GM12878 (cell line): ENCODE data around the gene OSBPL10. TPM values are rescaled to one million over a fixed set of nuclear protein-coding genes. Genes with fewer than 3 reads are reported as not detected.

Source experiments
- ATAC-seq: fragments of 200-7000 bp; cut with Tn5 transposase; 3 replicates; pipeline ENCODE4 v1.9.1; 2020; ENCODE audit warnings: mild to moderate bottlenecking, moderate library complexity
- BruUV-seq: library from RNA; stranded (reverse); fragments of 400-500 nt; replicated peaks from 2 replicates; lab custom pipeline; 2021; lab: Mats Ljungman, UMichigan
- CTCF ChIA-PET: fragments of 300-600 bp; sonication (Branson Sonifier 250); formaldehyde crosslinking; extraction: SDS; loops from one replicate; lab custom pipeline; 2021; ENCODE audit warnings: inconsistent platforms; lab: Yijun Ruan, JAX
- POLR2A ChIA-PET: fragments of 350-600 bp; formaldehyde crosslinking; extraction: SDS; loops from one replicate; lab custom pipeline; 2021; ENCODE audit warnings: inconsistent platforms; lab: Charles Lee
- RAD21 ChIA-PET: fragments of 300-600 bp; sonication (Branson Sonifier 250); formaldehyde crosslinking; loops from one replicate; lab custom pipeline; 2023; ENCODE audit warnings: antibody characterized with exemption; ENCODE audit not compliant: unreplicated experiment; lab: Charles Lee
- SMC1A ChIA-PET: fragments of 300-600 bp; sonication (Branson Sonifier 250); formaldehyde crosslinking; loops from one replicate; lab custom pipeline; 2023; ENCODE audit not compliant: unreplicated experiment, uncharacterized antibody; lab: Charles Lee
- DNase-seq: peaks from one replicate; pipeline ENCODE4 v3.0.0-alpha.2; 2011; ENCODE audit warnings: low read depth, low spot score
- FAIRE-seq: peaks from 3 replicates; lab custom pipeline; 2011; peaks lifted over from hg19 to GRCh38; lab: Jason Lieb, UNC
- H2AFZ ChIP-seq: 2 replicates; pipeline ENCODE4 v1.6.0; 2011; ENCODE audit warnings: low read depth, low read length, control low read depth; ENCODE audit not compliant: control insufficient read depth
- H3K27ac ChIP-seq: 2 replicates; pipeline ENCODE4 v1.5.1; 2011; ENCODE audit warnings: control low read depth; ENCODE audit not compliant: control insufficient read depth, insufficient read depth
- H3K27me3 ChIP-seq, 2 experiments: replicated peaks in 1 of 2; 2 replicates each; pipeline versions ENCODE4 v1.6.0 to v1.6.1; 2011; ENCODE audit warnings: low read length in 1 of 2; ENCODE audit not compliant: control insufficient read depth in 2 of 2, insufficient read depth in 2 of 2
- H3K36me3 ChIP-seq, 2 experiments: 2 replicates each; pipeline ENCODE4 v1.5.1; 2011; ENCODE audit warnings: low read length in 1 of 2; ENCODE audit not compliant: control insufficient read depth in 2 of 2, insufficient read depth in 2 of 2
- H3K4me1 ChIP-seq: 2 replicates; pipeline ENCODE4 v1.6.1; 2011; ENCODE audit warnings: mild to moderate bottlenecking, low read length, moderate library complexity, mixed read lengths; ENCODE audit not compliant: control insufficient read depth, insufficient read depth
- H3K4me2 ChIP-seq: 2 replicates; pipeline ENCODE4 v1.6.0; 2011; ENCODE audit warnings: control low read depth; ENCODE audit not compliant: control insufficient read depth, insufficient read depth
- H3K4me3 ChIP-seq: fragments of 200-600 bp; sonication (generic); 2 replicates; pipeline ENCODE4 v1.5.1; 2016
- H3K79me2 ChIP-seq: 2 replicates; pipeline ENCODE4 v1.6.0; 2011; ENCODE audit warnings: low read length; ENCODE audit not compliant: control insufficient read depth, insufficient read depth
- H3K9ac ChIP-seq: 2 replicates; pipeline ENCODE4 v1.8.0; 2011; ENCODE audit warnings: low read length, control low read depth, mixed read lengths; ENCODE audit not compliant: control insufficient read depth, insufficient read depth
- H3K9me3 ChIP-seq: replicated peaks from 3 replicates; pipeline ENCODE4 v1.5.1; 2011; ENCODE audit warnings: mild to moderate bottlenecking, low read length; ENCODE audit not compliant: control insufficient read depth, insufficient read depth
- H4K20me1 ChIP-seq: 2 replicates; pipeline ENCODE4 v1.6.0; 2011; ENCODE audit not compliant: control insufficient read depth, insufficient read depth
- CREM ChIP-seq: IDR thresholded peaks from 2 replicates; pipeline ENCODE4 v1.6.1; 2014; ENCODE audit warnings: antibody characterized with exemption, low read depth
- JUNB ChIP-seq: IDR thresholded peaks from 2 replicates; pipeline ENCODE4 v1.6.1; 2016; ENCODE audit warnings: antibody characterized with exemption, mild to moderate bottlenecking
- MTA2 ChIP-seq: fragments of 450-650 bp; IDR thresholded peaks from 2 replicates; pipeline ENCODE4 v1.6.1; 2016; ENCODE audit warnings: low read depth, mild to moderate bottlenecking, moderate library complexity
- NFIC ChIP-seq: IDR thresholded peaks from 2 replicates; pipeline ENCODE4 v1.6.1; 2012; ENCODE audit warnings: low read depth, mild to moderate bottlenecking, inconsistent platforms, low read length, moderate library complexity
- RUNX3 ChIP-seq: IDR thresholded peaks from 2 replicates; pipeline ENCODE4 v1.6.1; 2012; ENCODE audit warnings: low read length, inconsistent platforms
- SP1 ChIP-seq: IDR thresholded peaks from one replicate; pipeline ENCODE4 v1.6.1; 2011; ENCODE audit warnings: low read depth, low read length
- SRF ChIP-seq, 2 experiments: IDR thresholded peaks; 2 replicates each; pipeline ENCODE4 v1.6.1; 2011; ENCODE audit warnings: low read depth in 2 of 2, low read length in 2 of 2, mild to moderate bottlenecking in 1 of 2, moderate library complexity in 1 of 2
- TARDBP ChIP-seq: IDR thresholded peaks from 2 replicates; pipeline ENCODE4 v1.6.1; 2016; ENCODE audit warnings: borderline replicate concordance
- YBX1 ChIP-seq: fragments of 450-650 bp; IDR thresholded peaks from 2 replicates; pipeline ENCODE4 v1.6.1; 2016; ENCODE audit warnings: antibody characterized with exemption
- ZBED1 ChIP-seq: IDR thresholded peaks from 2 replicates; pipeline ENCODE4 v1.6.1; 2016; ENCODE audit warnings: borderline replicate concordance
- WGBS: methylation state at CpG from one replicate; pipeline ENCODE4 v1.1.6; 2016; ENCODE audit warnings: low lambda C conversion rate; ENCODE audit not compliant: insufficient replicate concordance, insufficient coverage; ENCODE audit errors: missing lambda C conversion rate; 5-methylcytosine and 5-hydroxymethylcytosine counted together
- in situ Hi-C: fragments of 300-500 bp; cut with MboI; formaldehyde crosslinking; loops from 9 replicates; pipeline ENCODE4 v1.14.3; 2018; ENCODE audit warnings: mixed read lengths
- intact Hi-C: fragments of 100-400 bp; cut with micrococcal nuclease; formaldehyde crosslinking; loops from one replicate; pipeline ENCODE4 v1.14.2; 2022; ENCODE audit not compliant: unreplicated experiment
- polyA plus RNA-seq, 11 experiments: library from polyadenylated mRNA; depleted of rRNA in 4 of 11; unstranded in 6 of 11; stranded (reverse) in 5 of 11; fragments of >200 nt; fragmentation: Nextera tagmentation in 4 of 11; fragmentation: Illumina TruSeq in 1 of 11; extraction: Ambion mirVana in 4 of 11; extraction: Trizol in 1 of 11; gene quantifications; 1 replicate in 1 of 11; 2 replicates in 10 of 11; pipeline versions ENCODE4 v1.2.1 to v1.2.3, GENCODE V29; 2011 to 2016; ENCODE audit warnings: inconsistent platforms in 2 of 11, missing spikeins in 2 of 11, low read depth in 1 of 11
- total RNA-seq, 4 experiments: library from RNA; depleted of rRNA in 3 of 4; stranded (reverse); fragments of >200 nt in 3 of 4; fragmentation: Illumina TruSeq in 1 of 4; extraction: Trizol in 1 of 4; gene quantifications; 2 replicates each; pipeline versions ENCODE4 v1.2.1 to v1.2.3, GENCODE V29; 2013 to 2021

OSBPL10 gene
- total and polyA plus RNA-seq, 10 of the 15 experiments (the other 5 are each of a cell fraction or from before 2014, with no cell fraction given) = 0.03 to 0.25 (median 0.09) TPM; not detected in 5

DNA sequence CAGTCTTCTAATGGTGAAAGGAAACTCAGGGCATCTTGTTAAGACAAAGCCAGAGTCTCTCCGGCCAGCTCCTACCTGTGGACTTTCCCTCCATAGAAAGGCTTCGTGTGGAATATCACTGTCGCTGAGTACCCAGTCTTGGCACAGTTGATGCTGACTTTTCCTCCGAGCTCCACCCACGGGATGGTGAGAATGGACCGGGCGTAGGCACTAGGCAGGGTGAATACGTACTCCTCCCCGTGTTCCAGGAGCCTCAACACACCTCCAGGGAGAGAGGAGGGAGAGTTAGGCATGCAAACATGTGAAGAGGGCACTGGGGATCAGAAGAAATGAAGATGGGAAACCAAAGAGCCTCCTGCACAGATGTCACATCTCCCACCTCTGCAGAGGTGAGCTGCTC is 310.3 kb downstream of the OSBPL10 start:
- no peaks in the 10 kb centered on the region for H3K36me3 ChIP-seq
- ChIA-PET CTCF (interaction anchor here (0.6 kb wide), 2 partner anchors 249 to 737 kb away, joined by 3 read pairs; no protein-coding TSS in a partner anchor), RAD21 (no interaction called here), POLR2A (no interaction called here), SMC1A (interaction anchor here (2.9 kb wide), 1 partner anchor 9 kb away, joined by 7 read pairs; no protein-coding TSS in a partner anchor)
- ATAC-seq = no peak
- H4K20me1 ChIP-seq = no peaks in the 10 kb centered on the region
- no peaks in the 10 kb centered on the region for H3K4me1 ChIP-seq
- in situ Hi-C loops (no loop called here), intact Hi-C loops (no loop called here)
- H3K4me2 ChIP-seq = no peak overlapping the region
- no peaks in the 10 kb centered on the region for H3K9me3 ChIP-seq
- BruUV-seq = no TSS peak
- no peak for DNase-seq
- no peak for TF ChIP-seq NFIC
- no peak for TF ChIP-seq RUNX3
- TF ChIP-seq YBX1 = no peak
- TF ChIP-seq TARDBP = no peak
- TF ChIP-seq JUNB = no peak
- TF ChIP-seq SRF (IDR thresholded peaks at IDR 0.05; ENCODE audit: low read depth in 2 of 2, low read length in 2 of 2) = no peak
- TF ChIP-seq SP1 = no peak
- no peak for TF ChIP-seq ZBED1
- TF ChIP-seq MTA2 = no peak
- H2AFZ ChIP-seq = no peak overlapping the region
- FAIRE-seq = no peak
- H3K27ac ChIP-seq = no peak overlapping the region
- H3K27me3 ChIP-seq = no peaks in the 10 kb centered on the region
- H3K9ac ChIP-seq = no peak overlapping the region
- 48% methylated on average over 9 of the region's 9 CpGs for WGBS
- H3K79me2 ChIP-seq = no peaks in the 10 kb centered on the region
- no peak overlapping the region for H3K4me3 ChIP-seq

DNA sequence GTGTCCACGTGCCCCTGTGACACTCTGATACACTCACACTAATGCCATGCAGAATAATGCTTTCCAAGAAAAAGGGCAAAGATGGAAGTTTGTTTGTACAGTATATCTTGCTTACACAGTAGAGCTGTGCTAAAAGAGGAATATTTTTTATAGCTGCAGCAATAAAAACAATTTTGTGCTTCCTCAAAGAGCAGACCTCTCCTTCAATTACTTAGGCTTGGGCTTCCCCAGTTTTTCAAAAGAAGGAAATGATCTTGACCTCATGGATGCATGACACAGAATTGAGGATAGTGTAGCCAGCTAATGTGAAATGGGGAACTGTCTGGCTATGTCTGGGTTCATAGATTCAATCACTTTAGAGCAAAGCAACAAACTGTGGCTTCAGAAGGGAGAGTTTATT is 310.9 kb downstream of the OSBPL10 start:
- in situ Hi-C loops = no loop called here
- Histone ChIP-seq H3K9me3 (no peaks in the 10 kb centered on the region), H3K4me1 (no peaks in the 10 kb centered on the region), H3K9ac (no peak overlapping the region), H3K79me2 (no peaks in the 10 kb centered on the region), H4K20me1 (no peaks in the 10 kb centered on the region), H3K27me3 (no peaks in the 10 kb centered on the region), H3K27ac (no peak overlapping the region), H2AFZ (no peak overlapping the region), H3K4me3 (no peak overlapping the region), H3K36me3 (no peaks in the 10 kb centered on the region), H3K4me2 (no peak overlapping the region)
- FAIRE-seq (no peak), DNase-seq (no peak), ATAC-seq (no peak)
- ChIA-PET RAD21 (no interaction called here), POLR2A (no interaction called here), SMC1A (no interaction called here), CTCF (interaction anchor here (0.6 to 1.2 kb wide), 3 partner anchors 15 to 736 kb away, joined by 3 read pairs; no protein-coding TSS in a partner anchor)
- 0% methylated on average over 1 of the region's 1 CpG for WGBS
- intact Hi-C loops = no loop called here
- BruUV-seq = no TSS peak
- no peak for TF ChIP-seq CREM
